Globus pallidus (tissue), 1 donor: ENCODE measurements around the gene KLHL34.
A peak's percentile ranks its signal among the peaks of the same experiment; 100 is the strongest.

Experiments
- DNase-seq: peaks from one replicate; pipeline ENCODE4 v3.0.0-alpha.2; 2015; ENCODE audit warnings: low spot score

Gene KLHL34

DNA sequence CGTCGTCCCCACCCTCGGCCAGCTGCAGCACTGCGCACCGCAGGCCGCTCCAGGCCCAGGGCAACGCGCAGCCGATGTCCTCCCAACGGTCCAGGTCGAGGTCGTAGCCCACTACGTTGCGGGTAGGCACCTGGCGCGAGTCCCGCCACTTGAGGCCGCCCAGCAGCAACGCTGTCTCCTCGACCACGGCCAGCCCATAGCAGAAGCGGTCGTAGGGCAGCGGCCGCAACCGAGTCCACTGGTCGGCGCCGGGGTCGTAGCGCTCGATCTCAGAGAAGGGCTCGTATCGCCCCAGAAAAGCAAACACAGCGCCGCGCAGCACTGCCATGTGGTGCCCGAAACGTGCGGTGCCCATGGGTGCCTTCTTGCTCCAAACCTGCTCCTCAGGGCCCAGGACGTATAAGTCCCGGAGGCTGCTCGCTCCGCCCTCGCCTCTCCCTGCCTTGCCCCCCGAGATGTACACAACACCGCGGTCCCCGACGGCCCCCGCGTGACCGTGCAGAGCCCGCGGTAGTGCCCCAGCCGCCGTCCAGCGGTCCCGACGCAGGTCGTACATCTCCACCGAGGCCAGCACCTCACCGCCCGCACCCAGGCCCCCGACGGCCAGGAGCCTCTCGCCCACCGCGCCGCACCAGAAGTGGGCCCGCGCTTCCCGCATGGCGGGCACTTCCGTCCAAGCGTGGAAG is 2.1 kb downstream of the KLHL34 start:
- DNase-seq = no peak

DNA sequence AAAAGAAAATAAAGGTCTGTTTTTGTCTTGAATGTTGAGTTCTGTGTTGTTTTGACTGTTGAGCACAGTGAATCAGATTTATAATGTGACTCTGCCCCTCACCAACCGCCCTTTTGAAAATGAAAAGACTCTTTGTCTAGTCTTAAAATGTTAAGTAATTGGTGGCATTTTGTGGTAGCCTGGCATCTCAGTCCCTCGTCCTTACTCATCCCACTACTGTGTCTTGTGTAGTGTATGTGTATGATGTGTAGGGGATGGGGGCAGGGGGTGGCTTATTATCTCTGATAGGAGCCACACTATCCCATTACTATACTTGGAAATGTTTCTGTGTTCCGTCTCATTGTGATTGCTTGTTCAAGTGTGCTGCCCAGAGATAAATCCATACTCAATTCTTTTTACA is 12.2 kb downstream of the KLHL34 start:
- DNase-seq = peak; percentile 3

DNA sequence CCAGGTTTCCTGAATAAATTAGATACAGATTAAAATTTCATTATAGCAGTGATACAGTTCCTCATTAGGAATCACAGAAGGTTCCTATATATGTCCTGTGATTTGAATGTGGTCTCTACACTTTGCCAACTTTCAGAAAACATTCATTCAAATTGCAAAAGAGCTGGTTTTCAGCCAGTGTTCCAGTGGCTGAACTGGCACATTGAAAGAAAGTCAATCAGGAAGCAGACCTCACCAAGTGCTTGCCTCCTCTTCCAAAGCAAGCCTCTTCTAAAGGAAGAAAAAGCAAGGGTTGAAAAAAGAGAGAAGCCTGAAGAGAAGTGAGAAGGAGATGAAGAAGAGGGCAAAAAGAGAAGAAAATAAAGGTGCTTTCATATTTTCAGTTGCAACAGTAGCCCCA is 12.7 kb downstream of the KLHL34 start:
- peak; percentile 7 for DNase-seq

DNA sequence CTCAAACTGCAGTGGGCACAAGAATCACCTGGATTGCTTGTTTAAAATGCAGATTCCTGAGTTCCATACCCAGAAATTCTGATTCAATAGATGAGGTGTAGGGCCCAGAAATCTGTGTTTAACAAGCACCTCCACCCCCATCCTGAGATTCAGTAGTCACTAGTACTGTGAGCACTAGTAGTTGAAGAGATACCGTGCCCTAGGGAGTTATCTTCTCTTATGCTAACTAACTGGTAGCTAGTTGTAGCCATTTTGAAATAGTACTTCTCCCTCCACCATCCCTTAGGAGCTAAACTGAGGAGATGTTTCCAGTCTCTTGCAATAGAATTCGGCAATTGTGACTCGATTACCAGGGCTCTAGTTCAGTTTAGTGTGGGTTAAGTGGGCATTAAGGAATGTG is 18.4 kb downstream of the KLHL34 start:
- no peak for DNase-seq

DNA sequence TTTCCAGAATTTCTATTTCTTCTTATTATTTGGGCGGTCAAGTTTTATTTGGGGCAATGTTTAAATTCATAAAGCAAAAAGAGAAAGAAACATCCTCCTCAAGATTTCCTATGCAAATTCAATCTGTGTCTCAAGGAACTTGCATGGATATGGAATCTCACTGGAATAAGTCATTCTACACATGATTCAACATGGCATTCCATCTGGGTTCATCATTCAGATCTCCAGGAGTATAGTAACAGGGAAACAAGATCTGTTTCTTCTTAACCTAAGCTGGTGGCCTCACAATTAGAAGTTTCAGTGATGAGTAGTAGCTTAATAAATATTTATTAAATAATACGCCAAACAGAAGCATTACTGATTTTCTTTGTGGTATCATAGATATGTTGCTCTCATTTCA is 19.8 kb downstream of the KLHL34 start:
- no peak for DNase-seq

DNA sequence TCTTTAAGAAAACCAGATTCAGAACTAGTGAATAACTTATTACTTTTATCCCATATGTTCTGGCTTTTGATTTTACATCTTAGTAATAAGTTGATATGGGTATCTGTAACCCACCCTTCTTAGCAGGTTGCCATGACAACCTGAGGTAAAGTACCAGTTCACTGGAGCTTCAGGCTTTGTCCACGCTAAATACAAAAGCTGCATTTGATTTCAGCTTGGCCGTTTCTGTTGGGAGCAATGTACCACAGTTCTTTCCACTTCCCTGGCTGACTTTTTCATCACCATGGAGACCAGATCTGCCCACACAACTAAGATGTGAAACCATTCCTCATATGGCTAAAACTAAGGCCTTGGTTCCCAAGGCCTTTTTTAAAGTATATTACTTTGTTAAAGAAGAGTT is 26.1 kb downstream of the KLHL34 start:
- DNase-seq = peak; percentile 5

DNA sequence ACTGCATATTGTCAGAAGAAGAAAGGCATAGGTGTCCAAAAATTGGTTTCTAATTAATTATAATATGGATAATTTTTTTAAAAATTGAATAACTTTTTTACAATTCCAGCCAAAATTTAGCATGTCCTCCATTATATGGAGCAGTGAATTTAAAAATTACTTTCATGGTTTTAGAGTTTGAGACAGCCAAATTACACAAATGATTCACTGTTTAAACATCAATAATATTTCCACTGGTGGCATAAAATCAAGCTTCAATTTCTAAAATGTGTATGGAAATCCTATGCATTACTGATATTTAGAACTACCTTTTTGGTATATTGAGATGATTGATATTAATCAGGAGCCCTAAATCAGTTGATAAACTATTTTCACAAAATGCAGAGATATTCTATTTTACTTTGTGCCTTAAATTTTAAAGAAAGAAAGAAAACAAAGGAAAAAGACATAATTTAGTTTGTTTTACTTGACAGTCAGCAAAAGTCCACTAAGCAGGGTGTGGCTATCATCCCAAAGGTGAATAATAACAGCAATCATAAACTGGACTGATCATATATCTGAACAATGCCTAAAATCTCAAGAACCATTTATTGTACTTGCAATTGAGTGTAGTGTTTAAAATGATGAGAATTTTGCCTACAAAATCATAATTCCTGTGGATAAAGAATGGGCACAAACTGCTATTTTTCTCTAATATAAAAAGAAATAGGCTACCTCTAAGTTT is 34.2 kb downstream of the KLHL34 start:
- no peak for DNase-seq

DNA sequence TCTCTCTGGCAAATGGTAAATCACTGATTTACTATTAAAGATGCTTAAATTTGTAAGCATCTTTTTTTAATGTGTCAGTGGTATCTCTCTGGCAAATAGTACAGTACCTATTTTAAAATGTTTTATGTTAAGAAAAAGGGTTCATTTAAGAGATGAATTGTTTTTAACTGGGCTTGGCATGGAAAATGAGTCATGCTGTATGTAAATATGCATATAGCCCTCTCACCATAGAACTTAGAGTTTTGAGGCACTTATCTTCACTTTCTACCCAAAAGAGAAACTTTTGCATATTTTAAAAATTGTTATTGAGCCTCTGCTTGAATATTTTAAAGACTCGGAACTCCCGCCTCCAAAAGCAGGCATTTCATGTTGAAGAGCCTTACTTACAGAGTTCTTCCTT is 37.9 kb downstream of the KLHL34 start:
- DNase-seq = no peak

DNA sequence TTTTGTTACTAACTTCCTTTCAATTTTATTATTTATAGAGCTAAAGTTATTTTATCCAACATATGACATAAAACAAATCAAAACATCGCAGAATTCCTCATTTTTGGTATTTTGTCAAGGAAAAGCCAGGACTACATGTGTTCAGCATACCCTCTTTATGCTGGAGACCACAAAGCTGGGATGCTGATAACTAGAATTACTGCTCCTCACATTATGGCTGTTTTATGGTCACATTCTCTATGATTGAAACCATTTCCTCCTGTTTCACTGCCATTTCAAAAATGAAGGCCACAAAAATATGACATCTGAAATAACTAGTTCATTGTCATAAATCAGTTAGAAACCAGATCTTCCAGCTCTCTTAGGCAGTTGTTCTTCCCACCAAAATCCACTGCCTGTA is 41.7 kb downstream of the KLHL34 start:
- DNase-seq = no peak

DNA sequence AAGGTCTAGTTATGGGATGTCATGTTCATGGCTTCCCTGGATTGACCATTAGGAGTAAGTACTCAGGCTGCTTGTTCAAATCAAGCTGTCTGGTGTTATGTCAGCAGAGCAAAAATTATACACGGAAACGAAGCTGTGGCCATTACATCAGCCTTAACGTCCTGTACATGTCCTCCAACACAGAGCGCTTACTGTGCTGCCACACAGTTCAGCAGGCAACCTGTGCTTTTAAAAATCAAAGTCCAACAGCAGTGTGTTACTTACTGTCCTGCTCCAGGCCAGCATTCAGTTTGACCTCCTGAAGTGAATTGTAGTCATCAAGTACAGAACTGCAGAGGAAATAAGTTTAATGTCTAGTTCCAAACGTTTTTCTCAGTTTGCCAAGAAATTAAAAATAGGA is 46.0 kb downstream of the KLHL34 start:
- no peak for DNase-seq

DNA sequence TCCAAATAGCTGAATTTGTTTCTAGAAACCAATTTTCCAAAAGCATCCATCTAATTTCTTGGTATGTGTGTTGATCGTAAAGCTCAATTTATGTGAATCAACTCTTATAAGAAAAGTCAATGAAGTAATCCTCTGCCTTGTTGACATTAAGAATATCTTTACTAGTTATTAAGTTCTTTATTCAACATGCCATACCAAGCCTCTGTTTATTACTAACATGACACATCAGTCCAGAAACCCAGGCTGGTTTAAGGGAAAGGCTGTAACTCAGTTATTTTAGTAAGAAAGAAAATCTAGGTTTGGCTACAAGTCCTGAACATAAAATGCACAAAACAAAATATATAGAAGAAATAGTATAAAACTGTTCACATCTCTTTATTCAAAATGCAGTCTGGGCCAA is 48.0 kb downstream of the KLHL34 start:
- DNase-seq = no peak

DNA sequence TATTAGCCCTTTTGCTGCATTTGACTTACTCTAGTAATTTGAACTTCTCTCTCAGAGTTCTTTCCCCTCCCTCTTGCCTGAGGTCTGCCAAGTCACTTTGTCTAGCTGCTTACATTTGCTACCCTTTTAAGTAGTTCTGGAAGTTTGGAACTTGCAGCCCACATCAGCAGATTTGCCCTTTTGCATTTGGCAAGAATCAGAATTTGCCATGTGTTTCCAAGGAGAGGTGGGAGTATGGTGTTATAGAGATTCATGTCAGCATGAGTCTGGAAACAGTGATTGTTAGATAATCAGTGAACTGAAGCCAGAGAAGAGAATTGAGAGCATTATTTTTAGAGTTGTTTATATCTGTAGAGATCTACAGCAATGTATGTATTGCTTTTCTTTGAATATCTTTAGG is 52.1 kb downstream of the KLHL34 start:
- peak; percentile 5 for DNase-seq
